Fibroblast of lung (primary cell): ENCODE data around the gene CNBD2.

Experiments
- CTCF ChIP-seq, 2 donors: IDR thresholded peaks in 1 of 2; conservative IDR thresholded peaks in 1 of 2; 1 replicate in 1 of 2; 2 replicates in 1 of 2; pipeline ENCODE4 v1.5.1; 2011 to 2012; ENCODE audit warnings: low read length in 2 of 2, control low read depth in 1 of 2, inconsistent platforms in 1 of 2, low read depth in 1 of 2, mild to moderate bottlenecking in 1 of 2
- EZH2 ChIP-seq: IDR thresholded peaks from 2 replicates; pipeline ENCODE4 v1.5.1; 2012; ENCODE audit warnings: low read length, control low read depth, mild to moderate bottlenecking; ENCODE audit errors: missing control alignments

DNA sequence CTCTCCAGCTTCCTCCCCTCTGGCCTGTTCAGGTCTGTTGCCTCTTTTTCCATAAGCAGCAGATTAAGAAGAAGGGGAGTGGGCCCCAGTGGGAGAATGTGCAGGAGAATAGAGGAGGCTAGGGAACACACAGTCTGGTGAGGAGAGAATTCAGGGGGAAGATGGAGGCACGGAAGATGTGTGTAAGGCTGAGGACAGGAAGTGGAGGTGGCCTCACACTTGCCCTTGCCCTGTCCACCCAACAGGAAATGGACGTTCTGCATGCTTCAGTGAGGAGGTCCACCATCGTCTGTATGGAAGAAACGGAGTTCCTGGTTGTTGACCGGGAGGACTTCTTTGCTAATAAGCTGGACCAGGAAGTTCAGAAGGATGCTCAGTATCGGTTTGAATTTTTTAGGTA lies 16.0 kb downstream of the CNBD2 start:
- no peak for TF ChIP-seq CTCF (conservative IDR thresholded peaks at IDR 0.05 in 1 of 2, IDR thresholded peaks at IDR 0.05 in 1 of 2; ENCODE audit: low read depth in 1 of 2, low read length in 2 of 2)
- no peak for TF ChIP-seq EZH2
